HCT116 (cell line): Measurements from ENCODE around the gene CFAP45. TPM values are rescaled to one million over a fixed set of nuclear protein-coding genes. Genes with fewer than 3 reads are reported as not detected.

Experiments
- ATAC-seq: fragments of 200-7000 bp; cut with Tn5 transposase; 2 replicates; pipeline ENCODE4 v1.9.1; 2020; ENCODE audit warnings: mild to moderate bottlenecking, moderate library complexity
- BruUV-seq: library from RNA; stranded (reverse); fragments of 400-500 nt; replicated peaks from 2 replicates; lab custom pipeline; 2021; lab: Mats Ljungman, UMichigan
- CTCF ChIA-PET: fragments of 300-600 bp; sonication (Branson Sonifier 250); formaldehyde crosslinking; loops from one replicate; lab custom pipeline; 2021; ENCODE audit warnings: antibody characterized with exemption; lab: Charles Lee
- POLR2A ChIA-PET: fragments of 300-600, 350-600 bp; sonication (Branson Sonifier 250); formaldehyde crosslinking; loops from one replicate; lab custom pipeline; 2021; ENCODE audit warnings: antibody characterized with exemption; lab: Charles Lee
- RAD21 ChIA-PET, 2 experiments: fragments of 300-600 bp; sonication (Branson Sonifier 250); formaldehyde crosslinking; loops; one replicate each; lab custom pipeline; 2023; ENCODE audit warnings: low total read pairs in 2 of 2; ENCODE audit not compliant: uncharacterized antibody in 2 of 2, unreplicated experiment in 2 of 2, low non-redundant PET in 1 of 2; lab: Charles Lee
- DNase-seq: peaks from one replicate; pipeline ENCODE4 v3.0.0-alpha.2; 2010; ENCODE audit warnings: low read depth, low spot score
- H2AFZ ChIP-seq: fragments of 200-600 bp; shearing (Covaris generic), sonication (generic); 2 replicates; pipeline ENCODE4 v1.6.1; 2017; ENCODE audit warnings: low read depth, mixed run types, mixed read lengths, antibody characterized with exemption, low read length; ENCODE audit not compliant: poor library complexity, severe bottlenecking
- H3K27ac ChIP-seq: 2 replicates; pipeline ENCODE4 v1.5.1; 2012; ENCODE audit warnings: low read depth, low read length
- H3K27me3 ChIP-seq: fragments of 200-600 bp; sonication (generic); 2 replicates; pipeline ENCODE4 v1.6.1; 2016; ENCODE audit warnings: mixed run types, low read length, mixed read lengths; ENCODE audit not compliant: insufficient read depth
- H3K36me3 ChIP-seq, 2 experiments: fragments of 200-500 bp in 1 of 2; fragments of 200-600 bp in 1 of 2; sonication (Bioruptor generic) in 1 of 2; sonication (generic) in 1 of 2; 2 replicates each; pipeline versions ENCODE4 v1.5.1 to v1.6.1; 2014 to 2016; ENCODE audit warnings: low read length in 2 of 2, inconsistent platforms in 1 of 2, mixed read lengths in 1 of 2, mixed run types in 1 of 2; ENCODE audit not compliant: insufficient read depth in 2 of 2, control insufficient read depth in 1 of 2
- H3K4me1 ChIP-seq, 2 experiments: fragments of 200-600 bp in 1 of 2; sonication (generic) in 1 of 2; 2 replicates each; pipeline versions ENCODE4 v1.5.1 to v1.6.1; 2012 to 2017; ENCODE audit warnings: low read length in 2 of 2, inconsistent platforms in 1 of 2, mild to moderate bottlenecking in 1 of 2, mixed read lengths in 1 of 2, mixed run types in 1 of 2, moderate library complexity in 1 of 2; ENCODE audit not compliant: insufficient read depth in 2 of 2, control insufficient read depth in 1 of 2
- H3K4me2 ChIP-seq: fragments of 200-600 bp; sonication (generic); 2 replicates; pipeline ENCODE4 v1.6.1; 2017; ENCODE audit warnings: mixed run types, low read length, mixed read lengths
- H3K4me3 ChIP-seq, 2 experiments: fragments of 200-600 bp in 1 of 2; sonication (generic) in 1 of 2; replicated peaks in 1 of 2; 2 replicates each; pipeline ENCODE4 v1.5.1; 2011 to 2016; ENCODE audit warnings: low read length in 2 of 2, control low read depth in 1 of 2, low read depth in 1 of 2, mild to moderate bottlenecking in 1 of 2, mixed read lengths in 1 of 2, mixed run types in 1 of 2
- H3K79me2 ChIP-seq: fragments of 200-600 bp; sonication (generic); 2 replicates; pipeline ENCODE4 v1.6.1; 2017; ENCODE audit warnings: mild to moderate bottlenecking, mixed run types, low read length, moderate library complexity, mixed read lengths; ENCODE audit not compliant: insufficient read depth
- H3K9ac ChIP-seq: fragments of 200-600 bp; sonication (generic); 2 replicates; pipeline ENCODE4 v1.6.1; 2016; ENCODE audit warnings: low read length, mixed read lengths
- H3K9me2 ChIP-seq: fragments of 200-600 bp; sonication (generic), shearing (Covaris generic); 2 replicates; pipeline ENCODE4 v1.6.1; 2017; ENCODE audit warnings: mixed run types, mild to moderate bottlenecking, moderate library complexity; ENCODE audit not compliant: insufficient read depth
- H3K9me3 ChIP-seq, 2 experiments: fragments of 200-500 bp in 1 of 2; fragments of 200-600 bp in 1 of 2; sonication (Bioruptor generic) in 1 of 2; sonication (generic) in 1 of 2; 2 replicates each; pipeline ENCODE4 v1.6.1; 2014 to 2017; ENCODE audit warnings: low read length in 2 of 2, mixed read lengths in 2 of 2, inconsistent platforms in 1 of 2, low read depth in 1 of 2, mild to moderate bottlenecking in 1 of 2, mixed run types in 1 of 2, moderate library complexity in 1 of 2; ENCODE audit not compliant: control insufficient read depth in 1 of 2, insufficient read depth in 1 of 2
- H4K20me1 ChIP-seq: fragments of 200-600 bp; sonication (generic), shearing (Covaris generic); 2 replicates; pipeline ENCODE4 v1.6.1; 2017; ENCODE audit warnings: mixed run types, mild to moderate bottlenecking, moderate library complexity; ENCODE audit not compliant: insufficient read depth
- REST ChIP-seq: IDR thresholded peaks from 2 replicates; pipeline ENCODE4 v1.6.1; 2012; ENCODE audit warnings: low read depth
- SIN3A ChIP-seq: IDR thresholded peaks from 2 replicates; pipeline ENCODE4 v1.6.1; 2012; ENCODE audit warnings: low read depth
- TCF7L2 ChIP-seq: IDR thresholded peaks from 2 replicates; pipeline ENCODE4 v1.7.0; 2011; ENCODE audit warnings: borderline replicate concordance, inconsistent platforms; ENCODE audit not compliant: insufficient read depth, insufficient read length; ENCODE audit errors: extremely low read depth
- intact Hi-C: fragments of 100-400 bp; cut with micrococcal nuclease; formaldehyde crosslinking; loops from 2 replicates; pipeline ENCODE4 v1.10.0; 2022
- total RNA-seq: library from RNA; stranded (reverse); gene quantifications from one replicate; pipeline ENCODE4 v1.2.1, GENCODE V29; 2021; ENCODE audit not compliant: unreplicated experiment

CFAP45 gene
- total RNA-seq, 1 experiment from 2014 or later: 0.59 TPM

- Histone ChIP-seq H4K20me1 (no peaks in the 10 kb centered on the region), H3K4me2 (no peak overlapping the region), H3K79me2 (peaks cover under 1% of the 10 kb centered on the region; the same call in 1 of the 2 replicates), H3K9me3 (no peaks in the 10 kb centered on the region), H3K4me1 (peaks cover 5 to 20% of the 10 kb centered on the region in 2 experiments; a peak in 3 of 4 replicates), H2AFZ (no peak overlapping the region), H3K9ac (no peak overlapping the region), H3K36me3 (no peaks in the 10 kb centered on the region; a peak in 1 of 4 replicates), H3K27ac (no peak overlapping the region), H3K27me3 (no peaks in the 10 kb centered on the region), H3K4me3 (no peak overlapping the region), H3K9me2 (no peaks in the 10 kb centered on the region)
- ChIA-PET POLR2A (no interaction called here), RAD21 (no interaction called here), CTCF (interaction anchor here (2.5 kb wide), 1 partner anchor 78 kb away, joined by 15 read pairs; no protein-coding TSS in a partner anchor)
- ATAC-seq (no peak), DNase-seq (no peak)
- TF ChIP-seq SIN3A: no peak
- TF ChIP-seq REST: no peak
- no peak for TF ChIP-seq TCF7L2
- no TSS peak for BruUV-seq
- intact Hi-C loops: no loop called here
These were observed 29.4 kb upstream of the CFAP45 start for GRCh38 chr1:159929155-159930051.
